ENCODE measurements around the gene SLC43A3. TPM values are rescaled to one million over a fixed set of nuclear protein-coding genes. Genes with fewer than 3 reads are reported as not detected.

The SLC43A3 gene
- total RNA-seq, 1 experiment from 2014 or later: 21.4 TPM

GRCh38 chr11:57360991-57361390 lies 65.9 kb downstream of the SLC43A3 start:
- Mint-ChIP-seq H3K9me3 (0 out of 5 replicates have a peak, but pooled peaks cover 0 to 2% of the 10 kb centered on the region in 2 experiments), H3K4me3 (no peak overlapping the region), H3K4me1 (peaks cover 31 to 32% of the 10 kb centered on the region in 2 experiments), H3K36me3 (ENCODE audit: insufficient read depth in 1 of 3, low read depth in 3 of 3) (no peaks in the 10 kb centered on the region), H3K27ac (no peak overlapping the region), H3K27me3 (ENCODE audit: low read depth) (peaks cover 36% of the 10 kb centered on the region)
- no peaks in the 10 kb centered on the region for H3K79me1 ChIP-seq (ENCODE audit: insufficient read depth, low read depth, low read length, poor library complexity, severe bottlenecking)
- no peaks in the 10 kb centered on the region for H3K23me2 ChIP-seq (ENCODE audit: insufficient read length, low read depth, low read length, poor library complexity, severe bottlenecking)
- no peak overlapping the region for H2BK120ac ChIP-seq (ENCODE audit: low read depth, low read length, poor library complexity, severe bottlenecking)
- no peaks in the 10 kb centered on the region for H3K27me3 ChIP-seq (ENCODE audit: insufficient read depth, low read length)
- WGBS (ENCODE audit: extremely low coverage, insufficient read length, low lambda C conversion rate): no CpG with 5 or more reads among the region's 8 CpGs
- no peaks in the 10 kb centered on the region for H3K79me2 ChIP-seq (ENCODE audit: insufficient read depth, low read length)
- H2AK5ac ChIP-seq (ENCODE audit: insufficient read length, low read length): no peak overlapping the region
- no peak overlapping the region for H2BK15ac ChIP-seq (ENCODE audit: low read depth, low read length)
- H3K9ac ChIP-seq (ENCODE audit: extremely low read depth, insufficient read length, low read length): no peak overlapping the region
- H3K9me3 ChIP-seq (ENCODE audit: control insufficient read depth, low read depth, low read length): no peaks in the 10 kb centered on the region
- no peak overlapping the region for H4K8ac ChIP-seq (replicated peaks; ENCODE audit: insufficient read length, low read depth, low read length)
- no peak overlapping the region for H2BK20ac ChIP-seq (ENCODE audit: low read depth, low read length, poor library complexity, severe bottlenecking)
- H3K18ac ChIP-seq (ENCODE audit: insufficient read length, low read depth, low read length): no peak overlapping the region
- H3T11ph ChIP-seq (ENCODE audit: low read length): no peak overlapping the region
- H4K5ac ChIP-seq (ENCODE audit: insufficient read length, low read depth, low read length): no peak overlapping the region
- no peak overlapping the region for H2AFZ ChIP-seq (ENCODE audit: low read length)
- H3K14ac ChIP-seq (ENCODE audit: insufficient read depth, low read length): no peak overlapping the region; the same call in 1 of the 2 replicates
- H2BK12ac ChIP-seq (ENCODE audit: insufficient read length, low read depth, low read length): no peak overlapping the region
- no peak overlapping the region for H3K23ac ChIP-seq (ENCODE audit: insufficient read length, low read depth, low read length)
- TF ChIP-seq CTCF (conservative IDR thresholded peaks at IDR 0.05): no peak
- no peaks in the 10 kb centered on the region for H4K20me1 ChIP-seq (ENCODE audit: control insufficient read depth, insufficient read depth, insufficient read length)
- no peak overlapping the region for H2BK5ac ChIP-seq (ENCODE audit: insufficient read length, low read length)
- no peak overlapping the region for H3K27ac ChIP-seq (ENCODE audit: insufficient read length, low read depth, low read length)
- DNase-seq: no peak
- peaks cover 6% of the 10 kb centered on the region for H3K4me1 ChIP-seq (ENCODE audit: insufficient read depth, low read length)
- H3K4me2 ChIP-seq (ENCODE audit: insufficient read depth, insufficient read length, low read length): no peak overlapping the region
- no peak overlapping the region for H4K91ac ChIP-seq (ENCODE audit: insufficient read length, low read depth, low read length)
- H3K4ac ChIP-seq (ENCODE audit: low read depth, low read length): no peak overlapping the region
- no peak overlapping the region for H3K56ac ChIP-seq (ENCODE audit: insufficient read length, low read depth, low read length)

Measured in H9 (cell line).